KOPT-K1 (cell line): ENCODE data around the gene GNPTG.

ENCODE experiments used
- H3K27ac ChIP-seq: fragments of 200-600 bp; sonication (generic); 2 replicates; pipeline ENCODE4 v1.5.1; 2016; ENCODE audit warnings: antibody characterized with exemption, mild to moderate bottlenecking, low read depth, low read length; ENCODE audit not compliant: poor library complexity, severe bottlenecking
- H3K36me3 ChIP-seq: fragments of 200-600 bp; sonication (generic); 2 replicates; pipeline ENCODE4 v1.5.1; 2017; ENCODE audit warnings: antibody characterized with exemption, mild to moderate bottlenecking, low read length, moderate library complexity; ENCODE audit not compliant: insufficient read depth
- H3K9me3 ChIP-seq: fragments of 200-600 bp; sonication (generic); 2 replicates; pipeline ENCODE4 v1.5.1; 2017; ENCODE audit warnings: antibody characterized with exemption, low read length, mild to moderate bottlenecking; ENCODE audit not compliant: insufficient read depth, poor library complexity, severe bottlenecking

GNPTG gene

DNA sequence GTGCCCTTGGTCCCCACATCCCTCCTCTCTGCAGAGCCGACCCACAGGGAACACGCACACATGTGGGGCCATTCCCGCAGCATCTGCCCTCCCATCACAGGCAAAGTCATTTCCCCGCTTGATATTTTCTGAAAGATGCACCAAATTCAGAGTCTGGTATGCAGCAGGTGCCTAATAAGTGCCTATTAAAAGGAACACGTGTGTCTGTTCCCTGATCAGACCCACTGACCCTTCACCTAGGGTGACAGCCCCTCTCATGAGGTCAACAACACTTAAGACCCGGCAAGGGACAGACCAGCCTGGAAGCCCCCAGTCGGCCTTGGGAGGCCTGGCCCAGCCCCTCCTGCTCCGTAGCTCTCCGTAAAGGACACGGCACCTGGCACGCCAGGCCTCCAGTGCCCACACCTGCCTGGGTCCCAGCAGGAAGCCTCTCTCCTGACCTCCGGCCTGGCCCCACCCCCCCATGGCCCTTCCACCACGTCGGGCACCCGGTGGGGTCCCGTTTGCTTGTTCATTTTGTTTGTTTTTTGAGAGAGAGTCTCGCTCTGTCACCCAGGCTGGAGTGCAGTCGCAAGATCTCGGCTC, 42.7 kb downstream of the GNPTG start:
- Histone ChIP-seq H3K27ac (no peak overlapping the region), H3K36me3 (peaks cover 19% of the 10 kb centered on the region; the same call in 1 of the 2 replicates), H3K9me3 (no peaks in the 10 kb centered on the region)

- Histone ChIP-seq H3K9me3 (no peaks in the 10 kb centered on the region), H3K36me3 (peaks cover 24% of the 10 kb centered on the region; the same call in 1 of the 2 replicates), H3K27ac (no peak overlapping the region)
Measured at GRCh38 chr16:1395444-1396031, 43.8 kb downstream of the GNPTG start.

DNA sequence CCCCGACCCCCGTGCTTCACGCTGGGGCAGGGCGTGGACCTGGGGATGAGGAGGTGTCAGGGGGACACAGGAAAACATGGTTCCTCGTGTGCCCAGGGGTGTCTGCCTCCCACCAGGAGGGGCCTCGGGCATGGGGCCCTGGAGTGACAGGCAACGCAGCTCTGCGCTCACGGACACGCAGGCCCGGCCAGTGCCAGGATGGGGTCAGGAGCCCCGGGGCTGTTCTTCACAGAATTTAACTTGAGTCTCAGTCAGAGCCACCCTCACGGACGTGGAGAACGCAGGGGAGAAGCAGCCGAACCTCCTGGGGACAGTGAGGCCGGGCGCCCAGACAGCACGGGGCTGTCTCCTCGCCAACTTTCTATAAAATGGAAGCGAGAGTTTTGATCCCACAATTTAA, 46.0 kb downstream of the GNPTG start:
- Histone ChIP-seq H3K36me3 (peaks cover 24% of the 10 kb centered on the region; the same call in 1 of the 2 replicates), H3K27ac (no peak overlapping the region), H3K9me3 (no peaks in the 10 kb centered on the region)

GRCh38 chr16:1398351-1398750, 46.6 kb downstream of the GNPTG start:
- no peaks in the 10 kb centered on the region for H3K9me3 ChIP-seq
- no peak overlapping the region for H3K27ac ChIP-seq
- H3K36me3 ChIP-seq = peaks cover 23% of the 10 kb centered on the region; the same call in 1 of the 2 replicates

- no peaks in the 10 kb centered on the region for H3K9me3 ChIP-seq
- peaks cover 24% of the 10 kb centered on the region; the same call in 1 of the 2 replicates for H3K36me3 ChIP-seq
- no peak overlapping the region for H3K27ac ChIP-seq
Measured at GRCh38 chr16:1398826-1399581, 47.3 kb downstream of the GNPTG start.

DNA sequence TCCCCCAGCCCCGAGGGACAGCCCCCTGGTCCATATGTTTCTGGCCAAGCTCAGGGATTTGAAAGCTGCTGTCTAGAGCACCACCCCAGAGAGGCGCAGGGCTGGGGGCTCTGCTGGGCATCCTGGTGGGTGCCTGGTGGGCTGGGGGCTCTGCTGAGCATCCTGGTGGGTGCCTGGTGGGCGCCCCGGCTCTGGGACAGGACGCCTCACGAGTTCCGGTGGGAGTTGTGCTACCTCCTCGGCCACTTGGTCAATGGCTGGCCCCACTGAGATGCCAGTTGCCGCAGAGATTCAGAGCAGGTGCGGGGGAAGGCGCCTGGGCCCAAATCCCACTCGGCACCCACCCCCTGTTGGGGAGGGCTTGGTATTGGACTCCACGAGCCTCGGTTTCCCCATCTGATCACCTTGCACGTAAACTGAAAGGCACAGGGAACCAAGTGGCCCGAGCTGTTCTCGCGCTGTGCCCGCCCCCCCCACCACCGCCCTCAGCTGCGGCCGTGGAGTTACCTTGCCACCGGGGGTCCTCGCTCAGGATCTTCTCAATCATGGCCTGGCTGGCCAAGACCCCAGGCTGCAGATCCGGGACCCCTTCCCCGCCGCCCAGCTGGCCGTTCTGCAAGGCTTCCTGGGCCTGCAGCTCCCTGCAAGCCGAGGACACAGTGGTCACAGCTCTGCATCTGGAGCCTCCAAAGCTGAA, 49.5 kb downstream of the GNPTG start:
- Histone ChIP-seq H3K9me3 (no peaks in the 10 kb centered on the region), H3K36me3 (peaks cover 31% of the 10 kb centered on the region; the same call in 1 of the 2 replicates), H3K27ac (no peak overlapping the region)

GRCh38 chr16:1401758-1402154, 50.0 kb downstream of the GNPTG start:
- Histone ChIP-seq H3K27ac (no peak overlapping the region), H3K9me3 (no peaks in the 10 kb centered on the region), H3K36me3 (peaks cover 31% of the 10 kb centered on the region; the same call in 1 of the 2 replicates)

- Histone ChIP-seq H3K36me3 (peaks cover 36% of the 10 kb centered on the region; the same call in 1 of the 2 replicates), H3K27ac (no peak overlapping the region), H3K9me3 (no peaks in the 10 kb centered on the region)
Measured at GRCh38 chr16:1403036-1403435, 51.3 kb downstream of the GNPTG start.

DNA sequence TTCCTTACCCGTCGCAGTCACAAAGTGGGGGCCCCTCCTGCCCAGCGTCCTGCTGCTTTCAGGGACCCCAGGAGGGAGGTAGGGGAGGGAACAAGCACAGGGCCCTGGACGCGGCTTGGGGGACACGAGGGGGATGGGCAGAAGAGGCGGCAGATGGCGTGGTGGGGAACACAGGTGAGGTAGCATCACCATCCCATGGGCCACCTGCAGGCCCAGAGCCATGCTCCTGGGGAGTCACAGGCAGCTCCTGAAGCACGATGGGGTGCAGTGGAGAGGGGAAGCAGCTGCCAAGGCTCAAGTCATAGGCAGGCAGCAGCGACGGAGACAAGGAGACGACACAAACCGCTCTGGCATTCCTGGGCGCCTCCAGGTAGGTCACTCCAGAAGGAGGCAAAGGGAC, 52.0 kb downstream of the GNPTG start:
- H3K9me3 ChIP-seq = no peaks in the 10 kb centered on the region
- H3K36me3 ChIP-seq = peaks cover 36% of the 10 kb centered on the region; the same call in 1 of the 2 replicates
- H3K27ac ChIP-seq = no peak overlapping the region

DNA sequence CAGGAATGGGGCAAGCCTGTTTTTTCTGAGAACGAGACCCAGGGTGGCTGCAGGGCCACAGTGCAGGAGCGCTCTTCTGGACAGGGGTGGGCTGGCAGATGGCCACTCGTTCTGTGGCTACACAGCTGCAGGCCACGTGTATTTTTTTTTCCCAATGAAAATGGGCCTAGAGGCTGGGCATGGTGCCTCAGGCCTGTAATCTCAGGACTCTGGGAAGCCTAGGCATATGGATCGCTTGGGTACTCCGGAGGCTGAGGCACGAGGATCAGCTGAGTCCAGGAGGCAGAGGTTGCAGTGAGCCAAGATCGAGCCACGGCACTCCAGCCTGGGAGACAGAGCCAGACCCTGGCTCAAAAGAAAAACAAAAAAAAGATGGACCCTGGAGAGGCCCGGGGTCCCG, 56.0 kb downstream of the GNPTG start:
- no peaks in the 10 kb centered on the region for H3K9me3 ChIP-seq
- H3K27ac ChIP-seq = peak overlapping the region; percentile 66
- peaks cover 13% of the 10 kb centered on the region; the same call in 1 of the 2 replicates for H3K36me3 ChIP-seq

GRCh38 chr16:1408171-1408837, 56.6 kb downstream of the GNPTG start:
- H3K27ac ChIP-seq = peak overlapping the region; percentile 66
- H3K9me3 ChIP-seq = no peaks in the 10 kb centered on the region

DNA sequence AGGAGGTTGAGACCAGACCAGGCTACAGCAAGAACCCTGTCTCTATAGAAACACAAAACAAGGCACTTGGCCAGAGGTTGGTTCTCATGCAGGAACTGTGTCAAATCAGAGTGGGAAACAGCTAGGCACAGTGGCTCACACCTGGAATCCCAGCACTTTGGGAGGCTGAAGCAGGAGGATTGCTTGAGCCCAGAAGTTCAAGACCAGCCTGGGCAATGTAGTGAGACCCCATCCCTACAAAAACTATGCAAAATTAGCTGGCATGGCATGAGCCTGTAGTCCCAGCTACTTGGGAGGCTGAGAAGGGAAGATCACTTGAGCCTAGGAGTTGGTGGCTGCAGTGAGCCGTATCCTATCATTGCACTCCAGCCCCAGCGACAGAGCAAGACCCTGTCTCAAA, 61.1 kb downstream of the GNPTG start:
- Histone ChIP-seq H3K27ac (no peak overlapping the region), H3K9me3 (no peaks in the 10 kb centered on the region), H3K36me3 (peaks cover 8% of the 10 kb centered on the region; the same call in 1 of the 2 replicates)

More at GRCh38 chr16:1408171-1408837, 56.6 kb downstream of the GNPTG start:
- H3K36me3 ChIP-seq = peaks cover 13% of the 10 kb centered on the region; the same call in 1 of the 2 replicates
